ENCODE data around the gene NUDT1.

DNA sequence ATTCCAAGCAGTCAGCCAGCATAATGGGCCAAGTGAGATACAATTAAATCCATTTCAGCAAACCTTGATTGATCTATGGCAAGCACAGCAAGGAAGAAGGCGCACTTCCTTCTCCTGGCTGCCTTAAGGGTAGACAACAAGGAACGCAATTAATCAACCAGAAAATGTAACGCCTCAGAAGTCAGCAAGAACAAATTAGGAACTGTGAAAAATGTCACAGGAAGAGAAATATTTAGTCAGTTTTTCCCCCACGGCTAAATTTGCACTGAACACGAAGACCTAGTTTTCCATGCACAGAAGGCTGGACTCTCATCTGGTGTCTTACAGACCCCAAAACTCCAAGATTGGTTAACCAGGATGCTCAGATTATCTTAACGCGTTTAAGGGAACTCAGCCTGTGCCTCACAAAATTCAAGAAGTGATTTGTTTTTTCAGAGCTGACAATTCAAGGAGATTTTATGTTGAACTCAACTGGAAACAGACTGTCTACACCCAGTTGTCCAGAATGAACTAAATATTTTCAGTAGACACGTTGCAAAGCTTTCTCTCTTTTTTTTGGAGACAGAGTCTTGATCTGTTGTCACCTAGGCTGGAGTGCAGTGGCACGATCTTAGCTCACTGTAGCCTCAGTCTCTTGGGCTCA is 58.0 kb downstream of the NUDT1 start:
- TF ChIP-seq, protein P1, sequence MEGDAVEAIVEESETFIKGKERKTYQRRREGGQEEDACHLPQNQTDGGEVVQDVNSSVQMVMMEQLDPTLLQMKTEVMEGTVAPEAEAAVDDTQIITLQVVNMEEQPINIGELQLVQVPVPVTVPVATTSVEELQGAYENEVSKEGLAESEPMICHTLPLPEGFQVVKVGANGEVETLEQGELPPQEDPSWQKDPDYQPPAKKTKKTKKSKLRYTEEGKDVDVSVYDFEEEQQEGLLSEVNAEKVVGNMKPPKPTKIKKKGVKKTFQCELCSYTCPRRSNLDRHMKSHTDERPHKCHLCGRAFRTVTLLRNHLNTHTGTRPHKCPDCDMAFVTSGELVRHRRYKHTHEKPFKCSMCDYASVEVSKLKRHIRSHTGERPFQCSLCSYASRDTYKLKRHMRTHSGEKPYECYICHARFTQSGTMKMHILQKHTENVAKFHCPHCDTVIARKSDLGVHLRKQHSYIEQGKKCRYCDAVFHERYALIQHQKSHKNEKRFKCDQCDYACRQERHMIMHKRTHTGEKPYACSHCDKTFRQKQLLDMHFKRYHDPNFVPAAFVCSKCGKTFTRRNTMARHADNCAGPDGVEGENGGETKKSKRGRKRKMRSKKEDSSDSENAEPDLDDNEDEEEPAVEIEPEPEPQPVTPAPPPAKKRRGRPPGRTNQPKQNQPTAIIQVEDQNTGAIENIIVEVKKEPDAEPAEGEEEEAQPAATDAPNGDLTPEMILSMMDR (IDR thresholded peaks at IDR 0.05), result no peak
- no peak for TF ChIP-seq POLR2A (IDR thresholded peaks at IDR 0.05)
